Measurements from ENCODE around the gene HRH2.
"Not testable (repeated sequence)": the region's sequence is repeated elsewhere in the genome, so short reads cannot be mapped to it uniquely, and the experiment has no call there.

- TF ChIP-seq CTCF (IDR thresholded peaks at IDR 0.05; ENCODE audit: low read length); EZH2 (IDR thresholded peaks at IDR 0.05; ENCODE audit: borderline replicate concordance, low read length): not testable (repeated sequence)
These were observed 102.1 kb downstream of the HRH2 start for GRCh38 chr5:175759991-175760390.

Data from OCI-LY1 (cell line).